CD4-positive, alpha-beta T cell treated with Interleukin-17A for 1 hour (primary cell): ENCODE results near the gene KPNB1.

Experiments used
- DNase-seq: peaks from one replicate; pipeline ENCODE4 v3.0.0-alpha.2; 2020

KPNB1 gene

GRCh38 chr17:47714773-47715396, 65.2 kb downstream of the KPNB1 start:
- peak; percentile 54 for DNase-seq

GRCh38 chr17:47715669-47716325, 66.1 kb downstream of the KPNB1 start:
- no peak for DNase-seq

GRCh38 chr17:47716375-47716774, 66.7 kb downstream of the KPNB1 start:
- DNase-seq = no peak

GRCh38 chr17:47717261-47717697, 67.6 kb downstream of the KPNB1 start:
- peak; percentile 45 for DNase-seq

- DNase-seq = no peak
Observed at GRCh38 chr17:47717979-47718621, 68.4 kb downstream of the KPNB1 start.

- DNase-seq = no peak
Observed at GRCh38 chr17:47718634-47719405, 69.1 kb downstream of the KPNB1 start.

GRCh38 chr17:47719411-47720152, 69.9 kb downstream of the KPNB1 start:
- DNase-seq = peak; percentile 51

GRCh38 chr17:47720196-47720595, 70.5 kb downstream of the KPNB1 start:
- DNase-seq = no peak

GRCh38 chr17:47720754-47721533, 71.2 kb downstream of the KPNB1 start:
- peak; percentile 69 for DNase-seq

- no peak for DNase-seq
Observed at GRCh38 chr17:47721725-47722124, 72.0 kb downstream of the KPNB1 start.

- no peak for DNase-seq
Observed at GRCh38 chr17:47724705-47725104, 75.0 kb downstream of the KPNB1 start.

GRCh38 chr17:47725446-47726111, 75.9 kb downstream of the KPNB1 start:
- DNase-seq = no peak

GRCh38 chr17:47726796-47727703, 77.3 kb downstream of the KPNB1 start:
- no peak for DNase-seq

GRCh38 chr17:47727704-47728036, 78.0 kb downstream of the KPNB1 start:
- no peak for DNase-seq

GRCh38 chr17:47728214-47728877, 78.6 kb downstream of the KPNB1 start:
- no peak for DNase-seq

GRCh38 chr17:47729476-47729875, 79.8 kb downstream of the KPNB1 start:
- DNase-seq = no peak

GRCh38 chr17:47730681-47731080, 81.0 kb downstream of the KPNB1 start:
- DNase-seq = no peak

GRCh38 chr17:47731396-47731795, 81.7 kb downstream of the KPNB1 start:
- no peak for DNase-seq

GRCh38 chr17:47732399-47733046, 82.8 kb downstream of the KPNB1 start:
- no peak for DNase-seq
